Keratinocyte (primary cell): Measurements from ENCODE around the gene ST6GAL1.

Experiments used
- EZH2 ChIP-seq: IDR thresholded peaks from one replicate; pipeline ENCODE4 v1.6.1; 2012; ENCODE audit warnings: inconsistent platforms, mild to moderate bottlenecking, low read length, moderate library complexity
- TF ChIP-seq, protein P1 (sequence below), 3 experiments: IDR thresholded peaks in 1 of 3; conservative IDR thresholded peaks in 1 of 3; optimal IDR thresholded peaks in 1 of 3; 2 replicates in 2 of 3; 3 replicates in 1 of 3; pipeline versions ENCODE3 to v1.5.1; 2011; ENCODE audit warnings: low read length in 3 of 3, mild to moderate bottlenecking in 3 of 3, moderate library complexity in 2 of 3, control low read depth in 1 of 3, inconsistent platforms in 1 of 3; ENCODE audit not compliant: insufficient read depth in 2 of 3; ENCODE audit errors: extremely low read depth in 1 of 3

DNA sequence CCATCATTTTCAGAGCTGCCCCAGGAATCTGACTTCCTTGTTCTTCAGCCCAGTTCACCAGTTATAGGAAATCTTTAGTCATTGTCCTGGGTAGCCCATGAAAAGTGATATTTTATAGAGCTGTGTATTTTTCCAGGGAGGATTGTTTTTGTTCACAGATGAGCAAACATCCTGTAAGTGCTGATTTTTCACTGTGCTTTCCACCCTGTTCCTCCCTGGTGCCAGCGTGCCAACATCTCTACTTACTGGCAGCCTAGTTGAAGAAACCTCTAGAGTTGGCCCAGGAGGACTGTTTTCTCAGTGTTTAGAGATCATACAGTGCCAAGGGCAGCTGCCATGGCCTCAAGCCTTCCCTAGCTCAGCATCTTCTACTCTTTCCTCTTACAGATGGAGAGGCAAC lies 41.3 kb downstream of the ST6GAL1 start:
- TF ChIP-seq, protein P1, sequence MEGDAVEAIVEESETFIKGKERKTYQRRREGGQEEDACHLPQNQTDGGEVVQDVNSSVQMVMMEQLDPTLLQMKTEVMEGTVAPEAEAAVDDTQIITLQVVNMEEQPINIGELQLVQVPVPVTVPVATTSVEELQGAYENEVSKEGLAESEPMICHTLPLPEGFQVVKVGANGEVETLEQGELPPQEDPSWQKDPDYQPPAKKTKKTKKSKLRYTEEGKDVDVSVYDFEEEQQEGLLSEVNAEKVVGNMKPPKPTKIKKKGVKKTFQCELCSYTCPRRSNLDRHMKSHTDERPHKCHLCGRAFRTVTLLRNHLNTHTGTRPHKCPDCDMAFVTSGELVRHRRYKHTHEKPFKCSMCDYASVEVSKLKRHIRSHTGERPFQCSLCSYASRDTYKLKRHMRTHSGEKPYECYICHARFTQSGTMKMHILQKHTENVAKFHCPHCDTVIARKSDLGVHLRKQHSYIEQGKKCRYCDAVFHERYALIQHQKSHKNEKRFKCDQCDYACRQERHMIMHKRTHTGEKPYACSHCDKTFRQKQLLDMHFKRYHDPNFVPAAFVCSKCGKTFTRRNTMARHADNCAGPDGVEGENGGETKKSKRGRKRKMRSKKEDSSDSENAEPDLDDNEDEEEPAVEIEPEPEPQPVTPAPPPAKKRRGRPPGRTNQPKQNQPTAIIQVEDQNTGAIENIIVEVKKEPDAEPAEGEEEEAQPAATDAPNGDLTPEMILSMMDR (optimal IDR thresholded peaks at IDR 0.05 in 1 of 3, IDR thresholded peaks at IDR 0.05 in 1 of 3, conservative IDR thresholded peaks at IDR 0.05 in 1 of 3; ENCODE audit: extremely low read depth in 1 of 3, insufficient read depth in 2 of 3, low read length in 3 of 3): no peak
- TF ChIP-seq EZH2: no peak
